ENCODE measurements around the gene VPS4B. TPM values are rescaled to one million over a fixed set of nuclear protein-coding genes. Genes with fewer than 3 reads are reported as not detected.

VPS4B gene
- polyA plus RNA-seq, 2 of the 4 experiments (the other 2 are of a cell fraction): 21.8 to 24.2 TPM

DNA sequence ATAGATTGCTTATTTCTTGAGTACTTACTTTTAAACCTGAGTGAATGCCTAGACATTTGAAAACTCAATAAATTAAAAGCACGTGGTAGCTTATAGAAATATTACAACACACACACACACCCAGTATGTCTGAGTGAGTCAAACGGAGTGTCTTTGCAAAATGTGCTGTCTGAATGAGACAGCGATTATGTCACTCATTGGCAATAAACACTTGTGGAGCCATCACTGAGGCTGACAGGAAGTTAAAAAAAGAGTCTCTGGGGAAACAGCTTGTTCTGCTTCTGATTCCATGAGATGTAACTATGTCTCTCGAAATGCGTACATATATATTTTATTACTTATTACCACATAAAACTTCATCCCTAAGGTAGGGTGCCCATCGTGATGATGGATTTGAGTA lies 22.3 kb upstream of the VPS4B start:
- no peak overlapping the region for H3K4me2 ChIP-seq
- DNase-seq (ENCODE audit: low read depth in 1 of 2, low spot score in 1 of 2): peak in 1 of 2 experiments; percentile 33
- no peak overlapping the region for H3K27ac ChIP-seq
- 0 out of 3 replicates have a peak, but pooled peaks cover 3% of the 10 kb centered on the region for H3K4me1 ChIP-seq
- CTCF ChIA-PET: interaction anchor here (0.9 to 1.6 kb wide), 2 partner anchors 105 to 429 kb away, joined by 3 to 5 read pairs; no protein-coding TSS in a partner anchor
- TF ChIP-seq NPAS2 (CRISPR knock-in tag; IDR thresholded peaks at IDR 0.05; ENCODE audit: borderline replicate concordance) (no peak), KDM1A (IDR thresholded peaks at IDR 0.05; ENCODE audit: low read depth) (no peak), BHLHE40 (IDR thresholded peaks at IDR 0.05; ENCODE audit: low read depth, low read length) (no peak), POLR2AphosphoS2 (conservative IDR thresholded peaks at IDR 0.05; ENCODE audit: low read length) (no peak), SMC3 (IDR thresholded peaks at IDR 0.05) (no peak), HOXA7 (CRISPR knock-in tag; IDR thresholded peaks at IDR 0.05) (no peak), NFE2L2 (conservative IDR thresholded peaks at IDR 0.05; ENCODE audit: low read length) (no peak), FOXS1 (CRISPR knock-in tag; IDR thresholded peaks at IDR 0.05) (no peak)
- TF ChIP-seq, protein P1, sequence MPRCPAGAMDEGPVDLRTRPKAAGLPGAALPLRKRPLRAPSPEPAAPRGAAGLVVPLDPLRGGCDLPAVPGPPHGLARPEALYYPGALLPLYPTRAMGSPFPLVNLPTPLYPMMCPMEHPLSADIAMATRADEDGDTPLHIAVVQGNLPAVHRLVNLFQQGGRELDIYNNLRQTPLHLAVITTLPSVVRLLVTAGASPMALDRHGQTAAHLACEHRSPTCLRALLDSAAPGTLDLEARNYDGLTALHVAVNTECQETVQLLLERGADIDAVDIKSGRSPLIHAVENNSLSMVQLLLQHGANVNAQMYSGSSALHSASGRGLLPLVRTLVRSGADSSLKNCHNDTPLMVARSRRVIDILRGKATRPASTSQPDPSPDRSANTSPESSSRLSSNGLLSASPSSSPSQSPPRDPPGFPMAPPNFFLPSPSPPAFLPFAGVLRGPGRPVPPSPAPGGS (IDR thresholded peaks at IDR 0.05): no peak
- FAIRE-seq: no peak
- WGBS (ENCODE audit: missing lambda C conversion rate): 65% methylated on average over 6 of the region's 6 CpGs
- H3K9me3 ChIP-seq: no peaks in the 10 kb centered on the region
- ATAC-seq: no peak; a peak in 1 of 6 replicates
- POLR2A ChIA-PET: no interaction called here
- no peak overlapping the region for H3K4me3 ChIP-seq

GRCh38 chr18:63443829-63444228 lies 21.6 kb upstream of the VPS4B start:
- ChIA-PET CTCF (no interaction called here), POLR2A (no interaction called here)
- FAIRE-seq (no peak), DNase-seq (ENCODE audit: low read depth in 1 of 2, low spot score in 1 of 2) (no peak), ATAC-seq (no peak)
- H3K4me3 ChIP-seq: no peak overlapping the region
- TF ChIP-seq CEBPB (IDR thresholded peaks at IDR 0.05): no peak
- TF ChIP-seq FOXS1 (CRISPR knock-in tag; IDR thresholded peaks at IDR 0.05): no peak
- TF ChIP-seq NPAS2 (CRISPR knock-in tag; IDR thresholded peaks at IDR 0.05; ENCODE audit: borderline replicate concordance): no peak
- TF ChIP-seq MYC (IDR thresholded peaks at IDR 0.05; ENCODE audit: borderline replicate concordance, low read length): no peak
- TF ChIP-seq, protein P2, sequence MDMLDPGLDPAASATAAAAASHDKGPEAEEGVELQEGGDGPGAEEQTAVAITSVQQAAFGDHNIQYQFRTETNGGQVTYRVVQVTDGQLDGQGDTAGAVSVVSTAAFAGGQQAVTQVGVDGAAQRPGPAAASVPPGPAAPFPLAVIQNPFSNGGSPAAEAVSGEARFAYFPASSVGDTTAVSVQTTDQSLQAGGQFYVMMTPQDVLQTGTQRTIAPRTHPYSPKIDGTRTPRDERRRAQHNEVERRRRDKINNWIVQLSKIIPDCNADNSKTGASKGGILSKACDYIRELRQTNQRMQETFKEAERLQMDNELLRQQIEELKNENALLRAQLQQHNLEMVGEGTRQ (IDR thresholded peaks at IDR 0.05): no peak
- TF ChIP-seq ZC3H11A (IDR thresholded peaks at IDR 0.05): no peak
- TF ChIP-seq, protein P3, sequence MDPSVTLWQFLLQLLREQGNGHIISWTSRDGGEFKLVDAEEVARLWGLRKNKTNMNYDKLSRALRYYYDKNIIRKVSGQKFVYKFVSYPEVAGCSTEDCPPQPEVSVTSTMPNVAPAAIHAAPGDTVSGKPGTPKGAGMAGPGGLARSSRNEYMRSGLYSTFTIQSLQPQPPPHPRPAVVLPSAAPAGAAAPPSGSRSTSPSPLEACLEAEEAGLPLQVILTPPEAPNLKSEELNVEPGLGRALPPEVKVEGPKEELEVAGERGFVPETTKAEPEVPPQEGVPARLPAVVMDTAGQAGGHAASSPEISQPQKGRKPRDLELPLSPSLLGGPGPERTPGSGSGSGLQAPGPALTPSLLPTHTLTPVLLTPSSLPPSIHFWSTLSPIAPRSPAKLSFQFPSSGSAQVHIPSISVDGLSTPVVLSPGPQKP (IDR thresholded peaks at IDR 0.05; ENCODE audit: low read depth, low read length): no peak
- no peak for TF ChIP-seq JUNB (IDR thresholded peaks at IDR 0.05)
- TF ChIP-seq ZFP36 (IDR thresholded peaks at IDR 0.05; ENCODE audit: borderline replicate concordance, partially characterized antibody): no peak
- no peak for TF ChIP-seq PBX3 (IDR thresholded peaks at IDR 0.05)
- TF ChIP-seq KDM1A (IDR thresholded peaks at IDR 0.05; ENCODE audit: low read depth): no peak
- no peak for TF ChIP-seq TP53 (CRISPR knock-in tag; IDR thresholded peaks at IDR 0.05)
- TF ChIP-seq EHF (CRISPR knock-in tag; IDR thresholded peaks at IDR 0.05): no peak
- no peak for TF ChIP-seq HMGXB4 (CRISPR knock-in tag; IDR thresholded peaks at IDR 0.05; ENCODE audit: borderline replicate concordance)
- TF ChIP-seq EP300 (IDR thresholded peaks at IDR 0.05): no peak
- 82% methylated on average over 6 of the region's 6 CpGs for WGBS (ENCODE audit: missing lambda C conversion rate)
- no peak overlapping the region for H3K4me2 ChIP-seq
- H3K9me3 ChIP-seq: no peaks in the 10 kb centered on the region
- no peak overlapping the region for H3K27ac ChIP-seq
- 0 out of 3 replicates have a peak, but pooled peaks cover 3% of the 10 kb centered on the region for H3K4me1 ChIP-seq
